ENCODE measurements around the gene HABP2. TPM values are rescaled to one million over a fixed set of nuclear protein-coding genes. Genes with fewer than 3 reads are reported as not detected.

HABP2 gene
- total and polyA plus RNA-seq, 2 of the 4 experiments (the other 2 are of a cell fraction): not detected

- Histone ChIP-seq H3K56ac (ENCODE audit: extremely low read depth, insufficient read depth, low read length) (no peak overlapping the region), H3K4ac (ENCODE audit: low read depth, low read length) (no peak overlapping the region), H2AFZ (replicated peaks; ENCODE audit: low read length, poor library complexity) (no peak overlapping the region), H3K4me2 (ENCODE audit: low read depth, low read length) (no peak overlapping the region), H4K5ac (ENCODE audit: low read depth, low read length) (no peak overlapping the region), H2BK15ac (ENCODE audit: low read depth, low read length) (no peak overlapping the region), H2BK20ac (ENCODE audit: low read depth, low read length) (no peak overlapping the region), H3K9ac (ENCODE audit: low read depth, low read length) (no peak overlapping the region), H3K4me1 (ENCODE audit: control insufficient read depth, insufficient read depth, low read length) (no peaks in the 10 kb centered on the region), H4K20me1 (ENCODE audit: insufficient read depth, low read length) (no peaks in the 10 kb centered on the region), H2AK5ac (ENCODE audit: low read depth, low read length) (no peak overlapping the region), H3K14ac (replicated peaks; ENCODE audit: low read depth, low read length) (no peak overlapping the region), H3K9me1 (ENCODE audit: insufficient read depth, low read length) (no peaks in the 10 kb centered on the region), H3K36me3 (ENCODE audit: control insufficient read depth, insufficient read depth, low read length) (no peaks in the 10 kb centered on the region), H3K9me3 (ENCODE audit: control insufficient read depth, insufficient read depth, low read length) (no peaks in the 10 kb centered on the region), H2BK120ac (ENCODE audit: low read depth, low read length) (no peak overlapping the region), H2AK9ac (replicated peaks; ENCODE audit: low read depth, low read length, poor library complexity) (no peak overlapping the region), H4K91ac (ENCODE audit: insufficient read depth, low read depth, low read length) (no peak overlapping the region), H3K79me1 (ENCODE audit: low read depth in 1 of 2, low read length in 2 of 2) (no peaks in the 10 kb centered on the region), H3K27ac (ENCODE audit: insufficient read depth, low read length) (no peak overlapping the region), H3K4me3 (ENCODE audit: insufficient read depth, low read depth, low read length) (no peak overlapping the region), H2BK5ac (ENCODE audit: low read depth, low read length, poor library complexity, severe bottlenecking) (no peak overlapping the region), H3K27me3 (ENCODE audit: control insufficient read depth, insufficient read depth, low read length) (no peaks in the 10 kb centered on the region; the same call in 1 of the 2 replicates), H3K18ac (ENCODE audit: low read depth, low read length) (no peak overlapping the region), H3K23ac (ENCODE audit: low read depth, low read length) (no peak overlapping the region), H4K8ac (ENCODE audit: low read depth in 2 of 2, low read length in 2 of 2) (no peak overlapping the region)
- POLR2A ChIA-PET (ENCODE audit: unreplicated experiment): no interaction called here
- TF ChIP-seq POLR2A (IDR thresholded peaks at IDR 0.05; ENCODE audit: low read depth, low read length): no peak
- TF ChIP-seq USF2 (IDR thresholded peaks at IDR 0.05; ENCODE audit: low read depth, low read length): no peak
- TF ChIP-seq MAZ (IDR thresholded peaks at IDR 0.05; ENCODE audit: borderline replicate concordance, low read depth, low read length): no peak
- TF ChIP-seq CHD1 (IDR thresholded peaks at IDR 0.05; ENCODE audit: low read depth, low read length): no peak
- no peak for TF ChIP-seq RFX5 (IDR thresholded peaks at IDR 0.05; ENCODE audit: low read depth, low read length)
- TF ChIP-seq NFE2L2 (IDR thresholded peaks at IDR 0.05; ENCODE audit: low read depth, low read length): no peak
- no peak for TF ChIP-seq MXI1 (IDR thresholded peaks at IDR 0.05; ENCODE audit: borderline replicate concordance, low read depth, low read length)
- TF ChIP-seq ELK1 (IDR thresholded peaks at IDR 0.05; ENCODE audit: borderline replicate concordance, low read depth, low read length): no peak
- no peak for TF ChIP-seq FOS (IDR thresholded peaks at IDR 0.05; ENCODE audit: low read depth, low read length)
- TF ChIP-seq RAD21 (IDR thresholded peaks at IDR 0.05; ENCODE audit: low read length): no peak
- no peak for TF ChIP-seq CEBPB (IDR thresholded peaks at IDR 0.05; ENCODE audit: low read depth, low read length)
- TF ChIP-seq RCOR1 (IDR thresholded peaks at IDR 0.05; ENCODE audit: insufficient replicate concordance, low read length): no peak
- TF ChIP-seq CTCF (conservative IDR thresholded peaks at IDR 0.05; ENCODE audit: low read depth, low read length): no peak
- TF ChIP-seq SMC3 (IDR thresholded peaks at IDR 0.05; ENCODE audit: low read depth, low read length): no peak
- TF ChIP-seq BHLHE40 (IDR thresholded peaks at IDR 0.05; ENCODE audit: low read depth, low read length): no peak
- TF ChIP-seq MAFK (IDR thresholded peaks at IDR 0.05; ENCODE audit: low read depth, low read length): no peak
- no peak for ATAC-seq (ENCODE audit: low read depth)
- no TSS peak for BruUV-seq (replicated peaks)
- intact Hi-C loops (cut with micrococcal nuclease) (no loop called here), in situ Hi-C loops (cut with MboI; ENCODE audit: low sequenced_read_pairs) (no loop called here), dilution Hi-C loops (cut with HindIII; ENCODE audit: low sequenced_read_pairs, unreplicated experiment) (no loop called here)
- DNase-seq: no peak
- 80% methylated on average over 1 of the region's 4 CpGs; no CpG with 5 or more reads in 1 of the 2 experiments for WGBS, 2 experiments (ENCODE audit: extremely low coverage in 2 of 2, insufficient read length in 1 of 2)
- CTCF ChIA-PET: no interaction called here
Measured at GRCh38 chr10:113534423-113534822, 18.4 kb upstream of the HABP2 start.

Measured in IMR-90 (cell line).